ENCODE results near the gene CCDC61. TPM values are rescaled to one million over a fixed set of nuclear protein-coding genes. Genes with fewer than 3 reads are reported as not detected.

CCDC61 gene
- total and polyA plus RNA-seq, 12 donors, result 6.6 to 11.6 (median 8.3) TPM

DNA sequence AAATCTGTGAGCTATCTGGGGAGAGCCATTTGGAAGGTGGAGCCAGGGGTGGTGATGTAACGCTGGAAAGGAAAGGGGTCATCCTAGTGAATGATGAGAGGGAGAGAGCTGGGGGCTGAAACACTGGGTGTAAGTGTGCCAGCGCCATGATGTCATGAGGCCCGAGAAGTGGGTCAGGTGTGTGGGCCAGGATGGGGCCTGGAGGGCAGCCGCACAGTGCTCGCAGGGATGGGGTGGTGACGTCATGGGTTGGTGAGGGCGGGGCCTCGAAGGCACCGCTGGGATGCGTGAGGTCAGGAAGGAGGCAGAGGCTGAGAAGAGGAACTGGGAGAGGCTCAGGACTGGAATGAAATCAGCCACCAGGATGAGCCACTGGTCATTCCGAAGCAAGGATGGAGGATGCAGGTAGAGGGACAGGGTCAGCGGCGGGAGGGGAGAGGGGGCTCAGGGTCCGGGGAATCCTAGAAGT lies 4.4 kb downstream of the CCDC61 start:
- TF ChIP-seq, protein P1, sequence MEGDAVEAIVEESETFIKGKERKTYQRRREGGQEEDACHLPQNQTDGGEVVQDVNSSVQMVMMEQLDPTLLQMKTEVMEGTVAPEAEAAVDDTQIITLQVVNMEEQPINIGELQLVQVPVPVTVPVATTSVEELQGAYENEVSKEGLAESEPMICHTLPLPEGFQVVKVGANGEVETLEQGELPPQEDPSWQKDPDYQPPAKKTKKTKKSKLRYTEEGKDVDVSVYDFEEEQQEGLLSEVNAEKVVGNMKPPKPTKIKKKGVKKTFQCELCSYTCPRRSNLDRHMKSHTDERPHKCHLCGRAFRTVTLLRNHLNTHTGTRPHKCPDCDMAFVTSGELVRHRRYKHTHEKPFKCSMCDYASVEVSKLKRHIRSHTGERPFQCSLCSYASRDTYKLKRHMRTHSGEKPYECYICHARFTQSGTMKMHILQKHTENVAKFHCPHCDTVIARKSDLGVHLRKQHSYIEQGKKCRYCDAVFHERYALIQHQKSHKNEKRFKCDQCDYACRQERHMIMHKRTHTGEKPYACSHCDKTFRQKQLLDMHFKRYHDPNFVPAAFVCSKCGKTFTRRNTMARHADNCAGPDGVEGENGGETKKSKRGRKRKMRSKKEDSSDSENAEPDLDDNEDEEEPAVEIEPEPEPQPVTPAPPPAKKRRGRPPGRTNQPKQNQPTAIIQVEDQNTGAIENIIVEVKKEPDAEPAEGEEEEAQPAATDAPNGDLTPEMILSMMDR (IDR thresholded peaks at IDR 0.05), result no peak
- intact Hi-C loops (cut with DNase I), result loop anchor here in 3 of 10 donors (5.0 to 10.0 kb wide), 3 partner anchors 72 to 137 kb away; partner anchors contain the start of genes FOXA3 (in 1 of the 3), NANOS2 (in 1 of the 3) and SYMPK (in 1 of the 3)
- no peak for ATAC-seq
- peaks cover 0 to 20% (median 0%) of the 10 kb centered on the region in 7 donors for H3K27me3 ChIP-seq
- no peaks in the 10 kb centered on the region for H3K9me3 ChIP-seq
- DNase-seq, result no peak
- no peak overlapping the region for H3K4me3 ChIP-seq
- no peak overlapping the region for H3K27ac ChIP-seq
- H3K36me3 ChIP-seq, result peaks cover 0 to 22% (median 0%) of the 10 kb centered on the region in 9 donors
- WGBS, 2 donors, result 12 to 15% methylated on average over 14 of the region's 14 CpGs
- H3K4me1 ChIP-seq, result peaks cover 3 to 27% (median 16%) of the 10 kb centered on the region in 9 donors

DNA sequence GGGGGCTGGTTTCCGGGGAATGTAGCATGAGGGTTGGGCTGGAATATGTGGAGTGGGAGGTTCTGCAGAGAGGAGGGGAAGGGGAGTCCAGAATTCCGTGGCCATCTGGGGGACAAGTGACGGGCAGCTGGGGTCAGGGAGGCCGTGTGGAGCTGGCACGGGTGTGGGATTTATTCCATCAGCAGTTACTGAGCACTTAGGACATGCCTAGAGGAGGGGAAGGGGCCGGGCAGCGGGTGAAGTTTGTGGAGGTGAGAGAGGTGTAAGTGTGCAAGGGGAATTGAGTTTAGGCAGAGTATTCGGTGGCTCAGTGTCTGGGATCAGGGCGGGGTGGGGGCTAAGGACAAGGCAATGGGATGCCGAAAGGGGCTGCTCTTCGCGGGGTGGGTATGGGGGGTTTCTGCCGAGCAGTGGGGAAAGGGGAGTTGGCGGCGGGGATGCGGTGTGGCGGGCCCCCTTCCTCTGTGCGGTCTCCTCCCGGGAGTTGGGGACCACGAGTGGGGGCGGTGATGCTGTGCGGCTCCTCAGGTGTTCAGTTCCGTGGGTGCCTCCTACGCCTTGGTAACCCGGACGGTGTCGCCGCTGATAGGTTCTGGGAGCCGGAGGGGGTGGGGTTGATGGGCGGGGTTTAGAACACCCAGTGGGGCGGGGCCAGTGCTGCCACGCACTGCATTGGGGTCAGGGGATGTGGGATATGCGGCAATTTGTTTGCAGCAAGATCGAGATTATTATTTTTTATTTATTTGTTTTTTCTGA lies 5.4 kb downstream of the CCDC61 start:
- intact Hi-C loops (cut with DNase I), result loop anchor here in 1 of 10 donors (10.0 kb wide), 1 partner anchor 86 kb away; the partner anchor contains the start of gene NANOS2
- Histone ChIP-seq H3K36me3 (peaks cover 0 to 26% (median 0%) of the 10 kb centered on the region in 9 donors), H3K4me1 (peaks cover 3 to 25% (median 14%) of the 10 kb centered on the region in 9 donors), H3K9me3 (no peaks in the 10 kb centered on the region), H3K27me3 (peaks cover 0 to 20% (median 0%) of the 10 kb centered on the region in 7 donors), H3K4me3 (no peak overlapping the region), H3K27ac (no peak overlapping the region)
- TF ChIP-seq, protein P1 (IDR thresholded peaks at IDR 0.05), result no peak
- 7 to 13% methylated on average over 33 to 34 of the region's 34 CpGs for WGBS, 2 donors
- ATAC-seq (peak in 6 of 8 donors; percentile 23 to 54 (median 43)), DNase-seq (peak in 1 of 2 donors; percentile 44)

DNA sequence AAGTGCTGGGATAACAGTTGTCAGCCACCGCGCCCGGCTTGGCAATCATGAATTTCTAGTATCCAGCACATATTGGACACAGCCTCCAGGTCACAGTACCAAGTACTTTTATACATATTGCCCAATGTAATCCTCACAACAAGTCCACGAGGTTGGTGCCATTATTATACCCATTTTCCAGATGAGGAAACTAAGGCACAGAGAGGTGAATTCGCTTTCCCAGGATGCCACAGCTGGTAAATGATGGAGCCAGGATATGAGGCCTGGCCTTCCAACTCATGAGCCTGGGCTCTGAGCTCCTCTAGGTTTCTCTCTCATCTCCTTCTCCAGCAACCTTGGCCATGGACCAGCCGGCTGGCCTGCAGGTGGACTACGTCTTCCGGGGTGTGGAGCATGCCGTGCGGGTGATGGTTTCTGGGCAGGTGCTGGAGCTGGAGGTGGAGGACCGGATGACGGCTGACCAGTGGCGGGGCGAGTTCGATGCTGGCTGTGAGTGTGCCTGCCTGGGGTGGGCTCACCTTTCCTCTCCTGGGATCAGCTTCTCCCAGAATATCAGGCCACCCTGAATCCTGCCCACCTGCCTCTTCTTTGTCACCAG lies 7.5 kb downstream of the CCDC61 start:
- no peaks in the 10 kb centered on the region for H3K9me3 ChIP-seq
- H3K4me1 ChIP-seq, result peaks cover 0 to 15% (median 5%) of the 10 kb centered on the region in 9 donors
- H3K4me3 ChIP-seq, result no peak overlapping the region
- no peak overlapping the region for H3K27ac ChIP-seq
- DNase-seq (no peak), ATAC-seq (no peak)
- WGBS, 2 donors, result 94 to 98% methylated on average over 15 of the region's 15 CpGs
- H3K36me3 ChIP-seq, result peaks cover 0 to 39% (median 12%) of the 10 kb centered on the region in 9 donors
- intact Hi-C loops (cut with DNase I), result loop anchor here in 1 of 10 donors (10.0 kb wide), 1 partner anchor 88 kb away; the partner anchor contains the start of gene NANOS2
- TF ChIP-seq, protein P1 (IDR thresholded peaks at IDR 0.05), result no peak
- peaks cover 0 to 20% (median 0%) of the 10 kb centered on the region in 7 donors for H3K27me3 ChIP-seq

DNA sequence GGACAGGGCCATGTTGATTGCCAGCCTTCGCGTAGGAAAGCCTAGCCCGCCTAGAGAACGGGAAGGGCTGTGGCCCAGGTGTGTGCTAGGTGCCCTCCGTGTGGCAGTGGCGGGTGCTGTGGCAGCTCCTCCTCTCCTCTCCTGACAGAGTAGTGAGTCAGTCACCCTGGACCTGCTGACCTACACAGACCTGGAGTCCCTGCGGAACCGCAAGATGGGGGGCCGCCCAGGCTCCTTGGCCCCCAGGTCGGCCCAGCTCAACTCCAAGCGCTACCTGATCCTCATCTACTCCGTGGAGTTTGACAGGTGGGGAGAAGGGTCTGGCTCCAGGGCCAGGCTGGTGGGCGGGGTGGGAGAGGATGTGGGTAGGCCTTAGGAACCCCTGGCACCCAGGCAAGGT lies 11.1 kb downstream of the CCDC61 start:
- no peak overlapping the region for H3K4me3 ChIP-seq
- DNase-seq, result no peak
- no peak overlapping the region for H3K27ac ChIP-seq
- ATAC-seq, result no peak
- peaks cover 0 to 40% (median 12%) of the 10 kb centered on the region in 9 donors for H3K36me3 ChIP-seq
- 97 to 98% methylated on average over 13 of the region's 13 CpGs for WGBS, 2 donors
- H3K27me3 ChIP-seq, result no peaks in the 10 kb centered on the region
- TF ChIP-seq, protein P1 (IDR thresholded peaks at IDR 0.05), result no peak
- intact Hi-C loops (cut with DNase I), result loop anchor here in 3 of 10 donors (5.0 to 10.0 kb wide), 2 partner anchors 74 to 92 kb away; partner anchors contain the start of gene NANOS2 (in 1 of the 3)
- H3K9me3 ChIP-seq, result no peaks in the 10 kb centered on the region
- peaks cover 0 to 5% (median 0%) of the 10 kb centered on the region in 9 donors for H3K4me1 ChIP-seq

All from heart right ventricle (tissue), 16 donors.